HG03060 (cell line): ENCODE data around the gene CAMK1.

Source experiments
- ATAC-seq: cut with Tn5 transposase; IDR thresholded peaks from one replicate; pipeline ENCODE4 v1.9.1; 2021; ENCODE audit warnings: low read depth, moderate number of reproducible peaks; ENCODE audit not compliant: unreplicated experiment

CAMK1 gene

GRCh38 chr3:9769426-9770275 is at the start of gene CAMK1:
Gene CAMK1 (minus strand): TSS chr3:9769947. CDS start chr3:9767749, 2,198 bp downstream.
- ATAC-seq = no peak

DNA sequence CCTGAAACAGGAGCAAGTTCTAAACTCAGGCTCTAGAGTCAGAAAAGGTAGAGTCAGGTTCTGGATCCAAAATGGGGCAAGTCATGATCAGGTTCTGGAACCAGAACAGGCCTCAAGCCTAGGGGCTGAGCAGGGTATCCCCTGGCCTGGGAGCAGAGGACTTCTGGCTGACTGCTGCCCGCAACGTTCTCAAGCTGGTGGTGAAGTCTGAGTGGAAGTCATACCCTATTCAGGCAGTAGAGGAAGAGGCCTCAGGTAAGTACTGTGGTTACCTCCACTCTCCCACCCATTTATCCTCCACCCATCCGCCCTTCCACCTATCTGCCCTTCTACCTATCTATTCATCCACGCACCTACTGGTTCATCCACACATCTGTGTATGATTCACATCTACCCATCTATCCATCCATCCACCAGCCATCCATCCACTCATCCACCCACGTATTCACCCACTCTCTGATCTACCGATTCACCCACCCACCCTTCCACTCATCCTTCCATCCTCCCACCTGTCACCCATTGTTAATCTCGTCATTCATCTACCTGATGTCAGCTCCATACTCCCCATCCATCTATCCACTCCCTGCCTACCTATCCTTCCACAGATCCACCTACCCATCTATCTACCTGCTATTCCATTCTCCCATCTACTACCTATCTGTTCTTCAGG is 49.1 kb upstream of the CAMK1 start:
- ATAC-seq = no peak

DNA sequence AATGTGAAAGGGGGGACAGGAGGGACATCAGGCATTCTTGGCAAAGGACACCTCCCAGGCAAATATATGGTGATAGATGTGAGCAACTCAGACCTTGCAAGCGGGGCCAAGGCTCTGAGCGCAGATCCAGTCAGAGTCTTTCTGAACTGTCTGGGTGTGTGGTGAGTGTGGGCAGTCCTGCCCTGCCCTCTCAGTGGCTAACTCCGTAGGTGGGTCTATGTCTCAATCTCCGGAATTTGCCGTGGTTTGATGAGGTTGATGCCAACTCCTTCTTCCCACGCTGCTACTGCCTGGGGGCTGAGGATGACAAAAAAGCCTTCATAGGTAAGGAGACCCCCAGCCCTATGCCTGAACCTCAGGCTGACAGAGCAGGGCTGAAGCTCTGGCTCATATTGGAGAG is 47.7 kb upstream of the CAMK1 start:
- no peak for ATAC-seq

DNA sequence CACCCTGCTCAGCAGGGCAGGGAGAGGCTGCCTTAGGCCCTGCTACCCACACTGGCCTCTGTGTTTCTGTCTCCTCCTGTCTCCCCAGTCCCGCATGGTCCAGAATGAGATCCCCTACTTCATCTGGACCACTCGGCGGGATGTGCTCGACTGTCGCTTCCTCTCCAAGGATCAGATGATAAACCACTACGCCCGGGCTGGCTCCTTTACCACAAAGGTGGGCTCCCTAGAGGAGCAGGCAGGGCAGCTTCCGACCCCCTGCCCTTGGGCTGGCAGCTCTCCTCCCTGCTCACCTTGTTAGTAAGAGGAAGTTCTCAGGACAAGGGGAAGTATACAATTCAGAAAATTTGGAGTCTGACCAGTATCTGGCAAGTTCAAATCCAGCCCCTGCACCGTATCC is 46.2 kb upstream of the CAMK1 start:
- no peak for ATAC-seq

- no peak for ATAC-seq
Observed at GRCh38 chr3:9812870-9813483, 43.2 kb upstream of the CAMK1 start.

DNA sequence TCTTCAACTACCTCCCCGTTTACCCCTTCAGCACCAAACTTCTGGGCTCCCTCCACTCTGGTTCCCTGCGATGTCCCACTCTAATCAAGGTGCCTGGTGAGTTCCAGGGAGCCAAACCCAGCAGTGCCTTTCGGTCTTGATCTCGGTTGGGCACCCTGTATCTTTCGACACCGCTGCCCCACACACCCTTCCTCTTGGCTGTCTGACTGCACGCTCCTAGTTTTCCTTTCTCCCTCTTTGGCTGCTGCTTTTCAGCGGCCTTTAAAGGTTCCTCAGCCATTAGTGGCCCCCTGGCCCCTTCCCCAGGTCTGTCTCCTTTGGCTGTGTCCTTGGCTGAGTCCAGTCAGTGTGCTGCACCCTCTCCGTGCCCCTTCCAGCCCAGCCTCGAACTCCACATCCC is 41.1 kb upstream of the CAMK1 start:
- no peak for ATAC-seq

DNA sequence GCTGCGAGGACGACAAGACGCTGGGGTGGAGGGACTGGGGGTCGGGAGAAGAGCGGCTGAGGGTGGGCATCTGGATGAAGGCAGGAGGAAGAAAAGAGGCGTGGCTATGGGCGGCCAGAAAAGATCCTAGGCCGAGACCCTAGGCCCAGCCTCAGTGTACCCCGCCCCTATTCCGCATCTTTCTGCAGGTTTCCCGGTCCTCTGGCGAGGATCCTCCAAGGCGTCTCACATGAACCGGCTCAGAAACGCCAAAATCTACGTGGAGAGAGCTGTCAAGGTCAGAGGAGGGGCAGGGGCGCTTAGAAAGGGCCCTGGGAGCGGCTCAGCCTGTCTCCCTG is 40.7 kb upstream of the CAMK1 start:
- ATAC-seq = no peak

DNA sequence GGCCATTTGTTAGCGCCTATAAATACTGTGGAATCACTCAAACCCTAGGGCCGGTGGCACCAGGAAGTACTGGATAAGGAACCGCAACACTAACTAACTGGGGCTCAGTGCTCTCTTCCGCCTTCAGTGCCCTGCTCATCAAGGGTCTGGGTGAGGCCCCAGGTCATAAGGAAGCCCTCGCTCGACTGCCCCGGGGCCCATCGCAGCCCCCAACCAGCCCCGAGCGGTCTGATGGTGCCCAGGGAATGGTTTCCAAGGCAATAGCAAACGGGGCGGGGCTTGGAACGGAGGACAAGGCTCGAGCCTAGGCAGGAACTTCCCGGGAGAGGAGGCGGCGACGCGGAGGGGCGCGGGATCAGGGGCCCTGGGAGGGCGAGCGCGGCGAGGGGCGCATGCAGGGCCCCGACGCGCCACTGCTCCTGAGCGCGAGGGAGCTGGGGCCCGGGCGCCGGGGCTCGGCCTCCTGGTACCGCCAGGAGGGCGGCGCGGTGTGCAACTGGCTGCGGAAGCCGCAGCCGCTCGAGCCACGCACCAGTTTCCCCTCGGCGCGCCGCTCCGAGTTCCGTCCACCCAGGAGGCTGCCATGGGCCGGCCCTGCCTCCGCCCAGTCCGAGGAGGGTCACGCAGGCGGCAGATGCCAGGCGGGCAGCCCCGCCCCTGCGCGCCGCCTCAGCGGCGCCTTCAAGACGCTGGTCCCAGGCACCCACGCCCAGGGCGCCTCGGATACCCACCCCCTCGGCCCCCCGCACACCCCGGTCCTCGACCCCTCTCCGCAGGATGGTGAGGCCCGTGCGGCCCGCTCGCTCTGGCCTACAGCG is 40.1 kb upstream of the CAMK1 start, which contains the start of gene TTLL3:
TSS of gene TTLL3 (plus strand) at position 648 of the 818 bp plus-strand sequence. CDS start 400 bp downstream, outside the sequence.
- no peak for ATAC-seq

- ATAC-seq = no peak
Observed at GRCh38 chr3:9809239-9809614, 39.5 kb upstream of the CAMK1 start.

DNA sequence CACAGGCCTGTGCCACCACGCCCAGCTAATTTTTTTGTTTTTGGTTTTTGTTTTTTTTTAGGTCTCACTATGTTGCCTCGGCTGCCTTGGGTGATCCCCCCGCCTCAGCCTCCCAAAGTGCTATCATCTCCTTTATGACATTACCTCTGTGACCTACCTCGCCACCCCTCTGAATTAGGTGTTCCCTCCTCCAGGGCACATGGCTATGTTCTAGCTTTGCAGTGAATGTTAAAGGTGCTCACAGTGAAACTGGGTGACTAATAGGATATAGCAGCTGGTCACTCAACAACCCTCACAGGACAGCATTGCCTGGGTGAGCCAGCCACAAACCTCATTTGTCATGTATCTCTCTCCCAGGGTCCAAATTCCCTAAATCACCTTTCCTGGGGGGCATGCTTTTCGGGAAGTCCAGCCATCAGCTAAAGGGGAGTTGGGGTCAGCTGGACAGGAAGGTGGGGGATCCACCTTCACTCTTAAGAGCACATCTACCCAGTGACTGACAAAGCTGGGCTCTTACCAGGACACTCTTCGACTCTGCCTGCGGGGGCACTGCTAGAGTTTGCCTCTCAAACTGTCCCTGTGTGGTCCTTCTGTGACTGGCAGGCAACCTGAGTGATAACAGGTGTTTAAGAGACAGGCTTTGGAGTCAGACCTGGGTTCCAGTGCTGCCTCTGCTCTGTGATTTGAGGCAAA is 38.7 kb upstream of the CAMK1 start:
- ATAC-seq = no peak

DNA sequence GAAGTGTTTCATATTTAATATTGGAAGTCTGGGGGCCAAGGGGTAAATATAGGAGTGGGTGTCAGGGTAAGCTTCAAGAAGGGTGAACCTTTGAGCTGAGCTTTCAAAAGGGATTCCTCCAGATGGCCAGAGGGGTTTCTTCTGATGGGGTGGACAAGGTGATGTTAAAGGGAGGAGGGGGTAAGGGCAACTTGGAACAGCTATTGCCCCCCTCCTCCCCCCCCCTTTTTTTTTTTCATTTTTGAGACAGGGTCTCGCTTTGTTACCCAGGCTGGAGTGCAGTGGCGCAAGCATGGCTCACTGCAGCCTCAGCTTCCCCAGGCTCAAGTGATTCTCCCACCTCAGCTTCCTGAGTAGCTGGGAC is 38.2 kb upstream of the CAMK1 start:
- ATAC-seq = no peak

DNA sequence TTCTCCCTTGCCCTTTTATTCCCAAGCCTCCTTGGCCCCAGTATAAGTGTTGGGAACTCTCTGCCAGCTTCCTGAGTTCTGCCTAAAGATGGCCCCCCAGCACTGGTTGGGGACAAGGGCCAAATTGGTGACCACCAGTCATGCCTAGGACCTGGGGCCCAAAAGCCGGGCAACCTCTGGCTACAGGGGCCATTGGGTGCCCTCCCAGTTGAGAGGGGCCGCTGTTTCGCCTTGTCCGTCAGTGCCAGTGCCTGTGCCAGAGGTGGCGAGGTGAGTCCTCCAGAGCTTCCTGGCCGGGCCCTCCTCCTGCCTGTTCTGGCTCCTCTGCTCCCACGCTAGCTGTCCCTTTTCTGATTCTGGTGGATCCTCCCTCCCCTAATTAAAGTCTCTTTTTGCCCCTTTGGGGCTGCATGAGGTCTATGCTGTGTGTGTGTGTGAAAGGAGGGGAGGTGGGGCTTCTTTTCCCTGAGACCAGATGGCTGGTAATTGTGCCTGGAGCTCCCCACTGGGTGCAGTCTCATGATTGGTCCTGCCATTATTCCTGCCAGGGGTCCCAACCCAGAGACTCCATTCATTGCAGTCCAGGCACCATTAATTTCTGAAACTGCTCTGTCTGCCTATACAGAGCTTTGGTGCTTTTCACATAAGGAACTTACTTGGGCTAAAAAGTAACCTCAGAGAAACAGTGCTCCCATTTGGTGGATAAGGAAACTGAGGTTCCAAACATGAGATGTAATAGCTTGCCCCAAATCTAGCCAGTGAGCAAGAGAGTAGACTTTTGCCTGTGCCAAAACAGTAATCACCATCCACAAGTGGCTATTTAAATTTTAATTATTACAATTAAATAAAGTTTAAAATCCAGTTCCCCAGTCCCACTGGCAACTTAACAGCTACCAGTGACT is 37.2 kb upstream of the CAMK1 start:
- no peak for ATAC-seq

DNA sequence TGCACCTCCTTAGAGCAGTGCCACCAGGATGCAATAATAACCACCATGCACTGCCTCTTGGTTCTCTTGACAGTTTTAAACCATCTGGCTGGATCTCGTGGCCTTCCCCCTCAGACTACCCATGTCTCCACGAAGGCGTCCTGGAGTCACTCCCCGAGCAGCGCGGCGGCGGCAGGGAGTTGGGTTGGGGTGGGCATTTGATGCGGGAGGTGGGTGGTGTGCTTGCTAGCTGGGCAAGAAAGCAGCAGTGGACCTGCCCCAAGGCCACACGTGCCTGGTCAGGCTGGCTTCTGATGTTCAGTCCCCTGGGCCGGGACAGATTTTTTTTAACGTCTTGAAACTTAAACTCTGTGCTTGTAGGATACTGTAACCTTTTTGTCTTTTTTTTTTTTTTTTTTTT is 36.4 kb upstream of the CAMK1 start:
- no peak for ATAC-seq

DNA sequence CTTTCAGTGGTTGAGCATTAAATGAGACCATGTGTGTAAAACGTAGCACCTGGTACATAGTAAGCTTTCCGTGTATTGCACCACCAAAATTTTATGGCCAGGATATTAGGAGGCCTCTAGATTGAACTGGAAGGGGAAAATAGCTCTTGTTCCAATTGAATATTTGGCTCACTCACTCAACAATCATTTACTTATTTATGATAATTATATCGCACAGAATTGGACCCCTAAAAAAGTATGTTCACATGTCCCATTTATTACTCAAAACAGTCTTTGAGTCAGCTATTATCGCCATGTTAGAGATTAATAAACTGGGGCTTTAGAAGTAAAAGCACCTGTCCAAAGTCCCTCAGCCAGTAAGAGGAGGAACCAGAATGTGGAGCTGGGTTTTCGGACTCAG is 35.2 kb upstream of the CAMK1 start:
- no peak for ATAC-seq

- no peak for ATAC-seq
Observed at GRCh38 chr3:9803494-9803893, 33.7 kb upstream of the CAMK1 start.

DNA sequence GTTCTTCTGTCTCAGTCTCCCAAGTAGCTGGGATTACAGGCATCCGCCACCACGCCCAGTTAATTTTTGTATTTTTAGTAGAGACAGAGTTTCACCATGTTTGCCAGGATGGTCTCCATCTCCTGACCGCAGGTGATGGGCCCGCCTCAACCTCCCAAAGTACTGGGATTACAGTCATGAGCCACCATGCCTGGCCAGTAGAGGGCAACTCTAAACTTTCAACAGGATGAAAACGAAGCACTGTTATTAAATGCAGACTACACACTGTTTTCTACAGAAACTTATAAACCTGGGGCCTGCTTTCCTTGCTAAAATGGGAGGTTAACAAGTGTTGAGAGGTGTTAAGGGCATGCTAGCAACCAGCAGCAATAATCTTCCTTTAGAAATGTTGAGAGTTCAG is 30.8 kb upstream of the CAMK1 start:
- ATAC-seq = no peak

GRCh38 chr3:9797196-9797945 is 27.6 kb upstream of the CAMK1 start:
- ATAC-seq = no peak

DNA sequence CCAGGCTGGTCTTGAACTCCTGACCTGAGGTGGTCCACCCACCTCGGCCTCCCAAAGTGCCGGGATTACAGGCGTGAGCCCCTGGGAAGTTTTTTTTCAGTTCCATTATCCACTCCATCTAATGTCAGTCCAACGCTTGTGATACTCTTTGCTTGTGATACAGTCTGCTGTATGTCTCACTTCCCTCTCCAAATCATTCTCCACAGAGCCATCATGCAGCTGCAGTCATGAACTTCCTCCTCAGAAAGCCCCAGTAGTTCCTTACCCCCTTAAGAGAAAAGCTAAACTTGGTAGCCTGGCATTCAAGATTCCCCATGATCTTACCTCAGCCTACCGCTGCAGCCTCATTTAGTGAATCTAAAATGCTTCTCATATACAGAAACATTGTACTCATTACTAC is 25.5 kb upstream of the CAMK1 start:
- no peak for ATAC-seq

DNA sequence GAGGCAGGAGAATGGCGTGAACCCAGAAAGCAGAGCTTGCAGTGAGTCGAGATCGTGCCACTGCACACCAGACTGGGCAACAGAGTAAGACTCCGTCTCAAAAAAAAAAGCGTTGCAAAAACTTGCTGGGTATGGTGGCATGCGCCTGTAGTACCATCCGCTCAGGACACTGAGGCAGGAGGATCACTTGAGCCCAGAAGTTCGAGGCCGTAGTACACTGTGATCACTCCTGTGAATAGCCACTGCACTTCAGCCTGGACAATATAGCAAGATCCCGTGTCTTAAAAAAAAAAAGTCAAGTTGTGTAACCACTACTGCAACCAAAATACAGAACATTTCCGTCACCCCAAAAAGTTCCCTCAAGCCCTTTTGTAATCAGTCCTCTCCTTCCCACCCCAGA is 24.7 kb upstream of the CAMK1 start:
- ATAC-seq = no peak
